ENCODE data around the gene PSMD12.

- TF ChIP-seq EZH2 (IDR thresholded peaks at IDR 0.05; ENCODE audit: low read length, unreplicated experiment) (no peak), CTCF (conservative IDR thresholded peaks at IDR 0.05; ENCODE audit: low read depth, low read length) (no peak)
These were observed 33.3 kb upstream of the PSMD12 start for GRCh38 chr17:67399676-67400075.

Measured in PC-3 (cell line).